ENCODE results near the gene LRRC17. TPM values are rescaled to one million over a fixed set of nuclear protein-coding genes. Genes with fewer than 3 reads are reported as not detected.

LRRC17 gene
- total and polyA plus RNA-seq, 8 donors: 0.76 to 2.7 (median 1.9) TPM

DNA sequence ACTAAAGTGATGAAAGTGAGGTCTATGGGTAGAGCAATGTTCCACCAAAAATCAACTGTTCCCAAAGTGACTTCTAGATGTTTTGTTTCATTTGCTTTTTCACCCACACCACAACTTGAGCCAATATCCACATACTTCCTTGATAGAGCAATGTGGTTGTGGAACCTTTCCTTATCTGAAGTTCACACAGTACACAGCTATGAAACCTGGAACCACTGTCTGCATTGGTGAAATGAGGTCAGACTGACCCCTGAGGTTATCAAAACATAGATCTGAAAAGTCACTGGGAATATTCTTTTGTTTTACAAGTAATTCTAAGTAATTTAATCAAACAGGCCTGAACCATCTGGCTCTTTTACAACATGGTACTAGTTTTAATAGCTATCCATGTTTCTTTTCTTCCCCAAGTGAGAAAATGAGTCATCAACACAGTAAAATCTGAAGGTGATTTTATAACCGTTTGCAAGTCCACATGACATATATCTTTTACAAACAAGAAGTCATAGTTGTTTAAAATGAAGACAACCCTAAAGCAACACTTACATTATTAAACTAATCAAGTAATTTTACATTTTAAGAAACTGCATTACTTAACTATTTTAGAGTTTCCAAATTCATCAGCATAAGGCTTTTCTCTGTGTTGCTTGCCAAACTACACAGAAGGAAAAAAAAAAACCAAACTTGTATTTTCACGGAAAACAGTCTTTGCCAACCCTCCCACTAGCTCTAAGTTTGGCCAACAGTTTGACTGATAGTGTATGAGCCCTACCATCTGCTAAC lies 80.3 kb downstream of the LRRC17 start:
- Histone ChIP-seq H3K4me1 (peaks cover 9 to 35% (median 27%) of the 10 kb centered on the region in 3 donors), H3K36me3 (no peaks in the 10 kb centered on the region), H3K4me3 (no peak overlapping the region), H3K27me3 (no peaks in the 10 kb centered on the region), H3K27ac (peak overlapping the region in 3 of 4 donors; percentile 40 to 88 (median 67)), H3K9me3 (no peaks in the 10 kb centered on the region)
- ATAC-seq: peak; percentile 87 to 92 (median 90)
- peak in 2 of 6 donors; percentile 29 to 42 for DNase-seq
- intact Hi-C loops (cut with DNase I): no loop called here
- no peak for TF ChIP-seq CTCF (IDR thresholded peaks at IDR 0.05)
- peak; percentile 96 for FAIRE-seq
- 5% methylated on average over 2 of the region's 2 CpGs for WGBS, 2 donors

GRCh38 chr7:102993718-102994029 lies 80.9 kb downstream of the LRRC17 start:
- Histone ChIP-seq H3K9me3 (no peaks in the 10 kb centered on the region), H3K4me3 (no peak overlapping the region), H3K27me3 (no peaks in the 10 kb centered on the region), H3K36me3 (no peaks in the 10 kb centered on the region), H3K27ac (peak overlapping the region in 3 of 4 donors; percentile 40 to 88 (median 67)), H3K4me1 (peaks cover 9 to 35% (median 27%) of the 10 kb centered on the region in 3 donors)
- DNase-seq (no peak), FAIRE-seq (peak; percentile 37), ATAC-seq (no peak)
- WGBS, 2 donors: 5 to 6% methylated on average over 1 of the region's 1 CpG
- TF ChIP-seq CTCF (IDR thresholded peaks at IDR 0.05): no peak
- intact Hi-C loops (cut with DNase I): no loop called here

DNA sequence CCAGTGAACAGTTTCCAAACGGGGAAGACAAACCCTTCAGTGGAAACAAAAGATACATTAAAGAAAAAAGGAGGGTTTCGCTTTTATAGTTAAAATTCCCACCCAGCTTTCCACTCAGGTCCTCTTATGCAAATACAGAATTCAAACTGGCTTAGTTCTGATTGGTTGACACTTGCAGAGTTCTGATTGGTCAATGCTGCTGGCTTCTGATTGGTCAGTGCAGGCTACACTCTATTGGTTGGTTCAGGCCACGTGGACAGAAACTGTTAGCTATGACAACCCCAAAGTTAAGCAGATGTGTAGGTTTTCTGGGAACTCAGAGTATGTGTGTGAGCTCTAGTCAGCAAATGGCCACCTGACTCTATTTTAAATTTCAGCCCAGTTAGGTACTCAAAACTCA lies 81.8 kb downstream of the LRRC17 start:
- Histone ChIP-seq H3K9me3 (no peaks in the 10 kb centered on the region), H3K36me3 (no peaks in the 10 kb centered on the region), H3K4me1 (peaks cover 9 to 33% (median 27%) of the 10 kb centered on the region in 3 donors), H3K27me3 (no peaks in the 10 kb centered on the region), H3K4me3 (no peak overlapping the region), H3K27ac (no peak overlapping the region)
- TF ChIP-seq CTCF (IDR thresholded peaks at IDR 0.05): no peak
- WGBS, 2 donors: 94% methylated on average over 3 of the region's 3 CpGs
- FAIRE-seq (no peak), DNase-seq (no peak), ATAC-seq (no peak)
- intact Hi-C loops (cut with DNase I): no loop called here

Other genes starting within 250 kb of the LRRC17 start
- 1 to 10 TPM; 1.4 to 9.7 (median 3.7) TPM for gene POLR2J2, start 241.3 kb upstream of the LRRC17 start, total RNA-seq
- 1 to 10 TPM; 5.1 to 6.1 TPM for gene POLR2J2, start 241.3 kb upstream of the LRRC17 start, polyA plus RNA-seq
- 1 to 10 TPM; 3.8 to 7.4 (median 5.0) TPM for gene FAM185A, start 164.0 kb upstream of the LRRC17 start, total RNA-seq
- gene FAM185A, start 164.0 kb upstream of the LRRC17 start, polyA plus RNA-seq: 1 to 10 TPM; 3.2 to 3.5 TPM
- gene FBXL13, start 161.8 kb downstream of the LRRC17 start, total RNA-seq: 1 to 10 TPM; 1.3 to 2.4 (median 1.6) TPM
- under 1 TPM; 0.42 to 0.47 TPM for gene FBXL13, start 161.8 kb downstream of the LRRC17 start, polyA plus RNA-seq
- 10 to 100 TPM; 14.4 to 27.0 (median 21.1) TPM for gene ARMC10, start 162.1 kb downstream of the LRRC17 start, total RNA-seq
- 10 to 100 TPM; 11.5 to 13.4 TPM for gene ARMC10, start 162.1 kb downstream of the LRRC17 start, polyA plus RNA-seq
- gene NAPEPLD, start 236.1 kb downstream of the LRRC17 start, total RNA-seq: 10 to 100 TPM in 1 of 6 donors, 1 to 10 TPM in 5; 4.6 to 12.4 (median 5.5) TPM
- 1 to 10 TPM; 3.1 to 5.0 TPM for gene NAPEPLD, start 236.1 kb downstream of the LRRC17 start, polyA plus RNA-seq

All from pancreas (tissue), 10 donors.